Dedifferentiated amniotic fluid mesenchymal stem cell (primary cell): ENCODE measurements around the gene S100A12.

ENCODE experiments used
- DNase-seq: peaks from one replicate; pipeline ENCODE4 v3.0.0-alpha.2; 2016; ENCODE audit errors: extremely low spot score

Gene S100A12

DNA sequence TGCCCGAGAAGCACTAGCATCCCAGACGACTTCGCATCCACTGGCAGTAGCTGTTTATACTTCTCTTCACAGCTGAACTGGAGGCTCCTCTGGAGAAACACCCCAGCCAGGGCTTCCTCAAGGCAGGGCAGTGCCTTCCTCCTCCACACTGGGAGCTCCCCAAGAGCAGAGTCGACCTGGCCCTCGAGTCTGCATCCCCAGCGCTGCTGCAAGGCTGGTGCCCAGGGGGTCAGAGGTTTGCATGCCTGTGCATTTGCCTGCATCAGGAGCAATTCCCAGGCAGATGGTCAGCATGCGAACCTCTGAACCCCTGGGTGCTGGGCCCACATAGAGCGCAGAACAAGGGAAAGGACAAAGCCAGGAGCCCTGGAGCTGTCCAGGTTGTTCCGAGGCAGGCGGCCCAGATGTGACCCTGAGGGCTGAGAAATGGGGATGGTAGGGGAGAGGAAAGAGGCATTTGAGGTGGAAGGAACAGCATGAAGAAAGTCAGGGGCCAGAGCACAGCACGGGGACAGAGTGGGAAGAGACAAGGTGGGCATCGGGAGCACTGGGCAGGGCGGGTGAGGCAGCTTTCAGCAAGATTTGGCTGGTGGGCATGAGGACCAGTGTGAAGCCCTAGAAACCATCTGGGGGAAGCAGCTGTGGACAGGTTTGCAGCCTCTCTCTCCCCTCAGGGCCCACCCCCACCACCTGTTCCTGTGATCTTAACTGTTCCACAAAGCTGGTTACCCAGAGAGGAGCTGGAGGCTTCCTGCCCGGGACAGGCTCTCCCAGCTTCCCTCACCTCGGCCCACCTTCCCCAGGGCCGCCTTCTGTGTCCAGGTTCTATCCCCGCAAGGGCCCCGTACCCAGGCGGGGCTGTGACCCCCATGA lies 21.9 kb upstream of the S100A12 start:
- no peak for DNase-seq

DNA sequence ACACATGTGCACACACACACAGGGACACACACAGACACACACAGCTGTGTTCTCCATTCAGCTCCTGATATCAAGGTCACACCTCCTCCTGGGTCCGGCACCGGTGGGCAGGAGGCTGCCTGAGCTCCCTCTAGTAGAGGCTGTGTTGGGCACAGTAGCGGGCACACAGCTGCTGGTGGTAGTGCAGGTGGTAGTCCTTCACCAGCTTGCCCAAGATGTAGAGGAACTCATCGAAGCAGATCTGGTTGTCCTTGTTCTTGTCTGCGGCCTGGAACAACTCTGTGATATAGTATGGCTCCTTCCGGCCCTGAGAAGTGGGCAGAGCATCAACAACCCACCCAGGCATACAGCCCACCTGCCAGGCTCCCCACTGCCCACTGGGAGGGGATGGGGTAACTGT lies 21.0 kb upstream of the S100A12 start:
- DNase-seq = no peak

GRCh38 chr1:153395776-153396175 lies 20.4 kb upstream of the S100A12 start:
- no peak for DNase-seq

GRCh38 chr1:153395136-153395685 lies 19.8 kb upstream of the S100A12 start:
- no peak for DNase-seq

DNA sequence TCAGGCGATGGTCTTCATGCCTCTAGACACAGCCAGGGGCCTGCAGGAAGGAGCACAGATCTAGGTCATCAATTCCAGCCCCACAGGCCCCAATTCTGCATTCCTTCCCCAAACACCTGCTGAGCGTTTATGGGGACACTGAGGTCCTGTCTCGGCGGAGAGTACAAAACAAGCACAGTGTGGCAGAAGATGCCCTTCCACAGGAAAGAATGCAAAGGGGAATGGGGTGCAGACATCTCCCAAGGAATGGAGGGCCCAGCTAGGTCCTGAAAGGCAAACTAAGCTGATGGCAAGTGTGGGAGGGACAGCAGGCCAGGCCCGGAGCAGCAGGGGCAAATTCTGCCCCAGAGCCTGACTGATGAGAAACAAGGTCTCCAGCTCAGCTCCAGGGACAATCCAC lies 19.0 kb upstream of the S100A12 start:
- DNase-seq = no peak

DNA sequence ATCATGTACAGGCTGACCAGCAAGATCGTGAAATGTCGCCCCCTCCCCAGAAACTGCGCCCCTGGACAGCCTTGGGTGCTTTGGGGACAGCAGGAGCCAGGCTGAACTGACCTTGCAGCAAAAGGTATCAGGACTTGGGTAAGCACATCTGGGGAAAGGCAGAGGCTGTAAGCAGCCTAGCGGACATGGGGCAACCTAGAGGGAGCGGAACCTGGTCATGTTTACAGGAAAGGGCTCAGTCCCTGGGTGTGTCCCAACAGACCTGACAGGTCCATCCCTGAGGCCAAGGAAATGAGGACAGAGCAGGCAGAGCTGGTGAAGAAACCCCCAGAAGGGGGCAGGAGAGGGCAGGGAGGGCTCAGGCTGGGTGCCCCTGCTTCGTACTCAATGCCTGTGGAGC lies 18.5 kb upstream of the S100A12 start:
- no peak for DNase-seq

- no peak for DNase-seq
Measured at GRCh38 chr1:153392822-153393221, 17.4 kb upstream of the S100A12 start.

DNA sequence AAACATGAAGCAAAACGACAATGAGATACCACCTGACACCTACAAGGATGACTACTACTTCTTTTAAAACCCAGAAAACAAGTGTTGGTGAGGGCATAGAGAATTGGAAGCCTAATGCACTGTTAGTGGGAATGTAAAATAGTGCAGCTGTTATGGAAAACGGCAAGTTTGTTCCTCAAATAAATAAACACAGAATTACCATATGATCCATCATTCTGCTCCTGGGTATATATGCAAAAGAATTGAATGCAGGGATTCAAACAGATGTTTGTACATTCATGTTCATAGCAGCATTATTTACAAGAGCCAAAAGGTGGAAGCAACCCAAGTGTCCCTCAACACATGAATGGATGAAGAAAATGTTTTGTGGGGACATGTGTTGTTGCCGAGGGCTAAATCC lies 16.8 kb upstream of the S100A12 start:
- no peak for DNase-seq

DNA sequence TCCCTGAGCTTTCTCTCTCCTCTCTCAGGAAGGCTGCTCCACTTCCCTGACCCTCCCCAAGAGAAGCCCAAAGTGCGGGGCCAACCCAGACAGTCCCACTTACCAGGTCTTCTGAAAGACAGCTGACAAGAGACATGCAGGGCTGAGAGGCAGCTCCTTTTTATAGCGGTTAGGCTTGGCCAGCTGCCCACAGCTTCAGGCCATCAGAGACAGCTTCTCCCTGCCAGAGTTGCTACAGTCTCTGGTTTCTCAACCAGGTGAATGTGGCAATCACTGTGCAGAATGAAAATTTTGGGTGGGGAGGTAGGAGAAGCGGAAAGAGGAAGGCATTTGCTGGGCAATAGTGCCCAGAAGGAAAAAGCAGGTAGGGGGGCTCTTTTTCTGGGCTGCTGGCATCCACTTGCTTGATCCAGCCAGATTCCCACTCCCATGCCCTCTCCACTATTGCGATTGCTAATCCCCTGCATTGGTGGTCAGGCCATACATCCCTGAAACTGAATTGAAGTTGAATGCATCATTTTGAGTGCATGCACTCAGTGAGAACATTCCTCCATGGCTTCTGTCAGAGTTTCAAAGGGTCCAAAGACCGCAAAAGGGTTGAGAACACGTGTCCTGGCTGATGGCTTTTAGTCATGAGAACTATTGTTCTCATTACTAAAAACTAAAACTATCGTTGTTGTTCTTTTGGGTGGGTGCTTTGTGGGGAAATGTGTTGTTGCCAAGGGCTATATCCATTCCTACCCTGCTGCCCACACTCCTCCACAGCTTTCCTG lies 15.7 kb upstream of the S100A12 start, which contains the start of gene S100A8:
Gene S100A8, minus strand, starts transcription at position 136 of the 773 bp plus-strand sequence. CDS start 538 bp downstream, outside the sequence.
- no peak for DNase-seq

DNA sequence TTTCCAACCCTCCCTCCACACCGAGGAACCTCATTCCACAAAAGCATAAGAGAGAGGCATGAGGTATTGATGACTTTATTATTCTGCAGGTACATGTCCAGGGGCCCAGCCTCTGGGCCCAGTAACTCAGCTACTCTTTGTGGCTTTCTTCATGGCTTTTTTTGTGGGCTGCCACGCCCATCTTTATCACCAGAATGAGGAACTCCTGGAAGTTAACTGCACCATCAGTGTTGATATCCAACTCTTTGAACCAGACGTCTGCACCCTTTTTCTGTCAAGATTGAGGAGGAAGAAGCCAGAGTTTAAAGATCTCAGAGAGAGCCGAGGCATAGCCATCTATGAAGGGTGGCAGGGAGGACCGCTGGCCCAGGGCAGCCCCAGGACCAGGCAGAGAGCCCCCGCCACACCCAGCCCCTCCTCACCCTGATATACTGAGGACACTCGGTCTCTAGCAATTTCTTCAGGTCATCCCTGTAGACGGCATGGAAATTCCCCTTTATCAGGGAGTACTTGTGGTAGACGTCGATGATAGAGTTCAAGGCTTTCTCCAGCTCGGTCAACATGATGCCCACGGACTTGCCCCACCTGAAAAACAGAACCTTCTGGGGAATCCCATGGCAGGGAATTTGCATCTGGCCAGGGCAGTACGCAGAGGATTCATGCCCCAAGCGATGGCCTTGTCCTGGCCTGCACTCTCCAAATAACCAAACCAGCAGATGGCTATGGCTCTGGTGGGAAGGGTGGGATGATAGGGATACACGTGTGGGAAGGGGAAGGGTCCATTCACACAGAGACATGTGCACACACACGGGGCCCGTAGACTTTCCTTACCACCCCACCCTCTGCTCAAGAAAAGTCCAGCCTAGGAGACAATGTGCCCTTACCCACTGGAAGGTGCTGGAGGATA lies 14.8 kb upstream of the S100A12 start:
- no peak for DNase-seq

GRCh38 chr1:153389401-153389800 lies 14.0 kb upstream of the S100A12 start:
- DNase-seq = no peak

DNA sequence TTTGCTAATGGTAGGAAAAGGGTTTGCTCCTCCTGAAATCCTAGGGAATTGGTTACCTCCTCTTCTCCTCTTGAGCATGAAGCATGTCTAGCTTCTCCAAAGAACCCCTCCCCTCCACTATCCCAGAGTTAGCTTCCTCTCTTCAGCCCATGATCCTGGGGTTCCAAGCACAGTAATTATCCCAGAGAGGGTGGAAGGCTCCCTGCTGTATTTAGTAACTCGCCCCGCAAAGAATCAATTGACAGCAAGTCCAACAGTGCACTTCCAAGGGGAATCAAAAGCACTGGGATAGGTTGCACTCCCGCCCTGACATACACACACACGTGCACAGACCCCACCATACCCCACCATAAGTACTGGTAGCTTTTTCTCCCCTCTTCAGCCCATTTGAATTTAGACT lies 12.4 kb upstream of the S100A12 start:
- no peak for DNase-seq

DNA sequence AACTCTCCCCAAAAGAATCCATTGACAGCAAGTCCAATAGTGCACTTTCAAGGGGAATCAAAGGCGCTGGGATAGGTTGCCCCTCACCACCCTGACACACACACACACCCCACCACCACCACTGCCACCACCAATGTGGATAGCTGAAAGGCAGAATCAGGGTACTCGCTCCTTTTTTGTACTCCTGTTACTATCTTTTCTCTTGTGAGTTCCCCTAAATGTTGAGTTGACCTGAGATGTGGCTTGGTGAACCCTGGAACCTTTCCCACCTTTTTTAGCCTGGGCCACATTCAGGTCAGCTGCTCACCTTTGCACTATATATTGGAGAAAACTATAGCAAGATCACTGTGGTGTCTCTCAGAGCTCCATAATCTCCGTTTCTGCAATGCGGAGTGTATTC lies 11.6 kb upstream of the S100A12 start:
- DNase-seq = no peak

GRCh38 chr1:153386500-153386901 lies 11.1 kb upstream of the S100A12 start:
- no peak for DNase-seq

DNA sequence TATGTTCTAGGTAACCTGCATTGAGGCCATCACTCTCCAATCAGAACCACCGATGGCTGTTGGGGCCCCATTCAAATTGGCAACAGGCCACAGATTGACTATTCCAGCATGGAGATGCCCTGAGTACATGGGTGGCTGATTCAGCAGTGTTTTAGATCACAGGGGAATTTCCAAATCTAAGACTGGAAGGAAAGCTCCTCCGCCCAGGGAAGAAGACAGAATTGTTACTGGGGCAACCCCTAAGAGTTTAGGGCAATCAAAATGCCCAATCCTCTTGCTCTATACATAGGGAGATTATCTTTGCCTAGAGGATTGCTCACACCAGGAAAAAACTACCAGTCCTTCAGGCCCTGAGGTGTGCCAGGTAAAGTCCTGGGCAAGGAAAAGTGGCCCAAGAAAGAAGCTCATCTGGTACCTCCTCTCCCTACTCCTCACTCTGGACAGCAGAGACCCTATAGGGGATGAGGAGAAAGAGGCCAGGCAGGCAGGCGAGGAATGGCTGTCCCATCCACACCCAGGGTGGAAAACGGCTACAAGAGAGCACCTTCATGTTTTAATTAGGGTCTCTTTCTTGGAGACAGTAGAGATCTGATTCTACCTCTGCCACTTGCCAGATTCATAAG lies 9.6 kb upstream of the S100A12 start:
- no peak for DNase-seq

DNA sequence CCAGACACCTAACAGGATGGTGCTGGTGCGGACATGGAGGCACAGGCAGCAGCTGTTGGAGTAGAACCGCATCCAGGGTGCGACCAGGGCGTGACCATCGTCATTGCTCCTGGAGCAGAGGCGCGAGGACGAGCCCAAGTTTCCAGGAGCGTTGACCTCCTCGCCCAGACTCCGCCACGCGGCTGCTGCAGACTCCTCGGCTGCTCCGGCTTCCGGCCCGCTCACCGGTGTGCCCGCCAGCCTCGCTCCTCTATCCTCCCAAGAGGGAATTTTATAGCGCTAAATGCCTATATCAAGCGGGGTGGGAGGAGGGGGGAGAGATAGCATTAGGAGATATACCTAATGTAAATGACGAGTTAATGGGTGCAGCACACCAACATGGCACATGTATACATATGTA lies 5.3 kb upstream of the S100A12 start:
- no peak for DNase-seq

GRCh38 chr1:153379591-153379990 lies 4.2 kb upstream of the S100A12 start:
- DNase-seq = no peak

DNA sequence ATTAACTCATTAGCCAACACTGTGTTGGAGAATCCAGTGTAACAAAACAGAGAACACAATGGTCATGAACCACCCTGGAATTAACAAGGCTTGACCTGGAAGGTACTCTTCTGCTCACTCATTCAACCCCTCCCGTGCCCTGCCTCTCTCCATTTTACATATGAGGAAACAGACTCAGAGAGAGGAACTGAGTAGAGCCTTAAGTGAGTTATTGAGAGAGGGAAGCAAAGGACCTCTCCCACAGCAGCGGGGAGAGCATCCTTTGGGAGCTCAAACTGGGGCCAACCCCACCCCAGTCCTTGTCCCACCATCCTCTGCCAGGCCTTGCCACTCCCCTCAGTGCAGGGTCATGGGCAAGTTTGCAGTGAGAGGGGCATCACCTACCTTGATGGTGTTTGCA lies 1.4 kb downstream of the S100A12 start:
- no peak for DNase-seq

GRCh38 chr1:153372571-153372970 lies 2.9 kb downstream of the S100A12 start:
- DNase-seq = no peak

DNA sequence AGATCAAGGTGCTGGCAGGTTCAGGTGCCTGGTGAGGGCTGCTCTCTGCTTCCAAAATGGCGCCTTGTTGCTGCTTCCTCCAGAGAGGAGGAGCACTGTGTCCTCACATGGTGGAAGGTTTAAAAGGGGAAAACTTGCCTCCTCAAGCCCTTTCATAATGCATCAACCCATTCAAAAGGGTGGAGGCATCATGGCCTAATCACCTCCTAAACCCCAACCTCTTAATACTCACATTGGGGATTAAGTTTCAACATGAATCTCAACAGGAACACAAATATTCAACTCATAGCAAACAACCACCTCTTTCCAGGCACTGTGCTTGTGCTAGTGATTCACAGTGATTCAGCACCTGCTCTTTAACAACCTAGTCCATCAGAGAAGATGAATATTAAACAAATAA lies 4.2 kb downstream of the S100A12 start:
- DNase-seq = no peak

- no peak for DNase-seq
Measured at GRCh38 chr1:153370146-153370545, 5.3 kb downstream of the S100A12 start.
